Measurements from ENCODE around the gene ANKMY1.
A peak's percentile ranks its signal among the peaks of the same experiment; 100 is the strongest.

The ANKMY1 gene

GRCh38 chr2:240446664-240447175 is 111.1 kb downstream of the ANKMY1 start:
- Histone ChIP-seq H3K4me3 (ENCODE audit: insufficient read length, low read depth) (no peak overlapping the region), H3K9me3 (ENCODE audit: insufficient read depth, low read length) (no peaks in the 10 kb centered on the region), H3K27me3 (ENCODE audit: insufficient read depth, insufficient read length) (peaks cover 4% of the 10 kb centered on the region), H3K4me1 (ENCODE audit: insufficient read depth, insufficient read length) (peaks cover 40% of the 10 kb centered on the region), H3K9ac (ENCODE audit: insufficient read length, low read depth) (no peak overlapping the region), H3K36me3 (ENCODE audit: insufficient read depth, insufficient read length, low read length) (peaks cover 43% of the 10 kb centered on the region)
- no peak for DNase-seq (ENCODE audit: low read depth, low spot score)
- no peak for TF ChIP-seq ZNF274 (IDR thresholded peaks at IDR 0.05; ENCODE audit: low read depth, low read length)

- TF ChIP-seq SUZ12 (IDR thresholded peaks at IDR 0.05; ENCODE audit: extremely low read depth, insufficient read depth, insufficient read length) (no peak), YY1 (IDR thresholded peaks at IDR 0.05; ENCODE audit: insufficient read depth, insufficient read length) (no peak), ZNF274 (IDR thresholded peaks at IDR 0.05; ENCODE audit: low read depth, low read length) (no peak)
Measured at GRCh38 chr2:240445961-240446663, 111.7 kb downstream of the ANKMY1 start.

GRCh38 chr2:240444464-240444863 is 113.3 kb downstream of the ANKMY1 start:
- Histone ChIP-seq H3K9ac (ENCODE audit: insufficient read length, low read depth) (no peak overlapping the region), H3K4me3 (ENCODE audit: insufficient read length, low read depth) (no peak overlapping the region), H3K36me3 (ENCODE audit: insufficient read depth, insufficient read length, low read length) (peaks cover 63% of the 10 kb centered on the region), H3K4me1 (ENCODE audit: insufficient read depth, insufficient read length) (peaks cover 25% of the 10 kb centered on the region), H3K27me3 (ENCODE audit: insufficient read depth, insufficient read length) (no peaks in the 10 kb centered on the region), H3K9me3 (ENCODE audit: insufficient read depth, low read length) (no peaks in the 10 kb centered on the region)
- no peak for DNase-seq (ENCODE audit: low read depth, low spot score)
- TF ChIP-seq SUZ12 (IDR thresholded peaks at IDR 0.05; ENCODE audit: extremely low read depth, insufficient read depth, insufficient read length) (no peak), ZNF274 (IDR thresholded peaks at IDR 0.05; ENCODE audit: low read depth, low read length) (no peak), YY1 (IDR thresholded peaks at IDR 0.05; ENCODE audit: insufficient read depth, insufficient read length) (no peak)

More at GRCh38 chr2:240445961-240446663, 111.7 kb downstream of the ANKMY1 start:
- Histone ChIP-seq H3K4me3 (ENCODE audit: insufficient read length, low read depth) (no peak overlapping the region), H3K9ac (ENCODE audit: insufficient read length, low read depth) (no peak overlapping the region), H3K9me3 (ENCODE audit: insufficient read depth, low read length) (no peaks in the 10 kb centered on the region), H3K36me3 (ENCODE audit: insufficient read depth, insufficient read length, low read length) (peaks cover 49% of the 10 kb centered on the region), H3K27me3 (ENCODE audit: insufficient read depth, insufficient read length) (peaks cover under 1% of the 10 kb centered on the region), H3K4me1 (ENCODE audit: insufficient read depth, insufficient read length) (peaks cover 35% of the 10 kb centered on the region)
- DNase-seq (ENCODE audit: low read depth, low spot score): no peak

- no peak for DNase-seq (ENCODE audit: low read depth, low spot score)
- no peak overlapping the region for H3K4me3 ChIP-seq (ENCODE audit: insufficient read length, low read depth)
- no peak overlapping the region for H3K9ac ChIP-seq (ENCODE audit: insufficient read length, low read depth)
- no peak for TF ChIP-seq YY1 (IDR thresholded peaks at IDR 0.05; ENCODE audit: insufficient read depth, insufficient read length)
- TF ChIP-seq ZNF274 (IDR thresholded peaks at IDR 0.05; ENCODE audit: low read depth, low read length): no peak
- TF ChIP-seq SUZ12 (IDR thresholded peaks at IDR 0.05; ENCODE audit: extremely low read depth, insufficient read depth, insufficient read length): no peak
- H3K9me3 ChIP-seq (ENCODE audit: insufficient read depth, low read length): no peaks in the 10 kb centered on the region
- peaks cover 25% of the 10 kb centered on the region for H3K4me1 ChIP-seq (ENCODE audit: insufficient read depth, insufficient read length)
- no peaks in the 10 kb centered on the region for H3K27me3 ChIP-seq (ENCODE audit: insufficient read depth, insufficient read length)
- peaks cover 69% of the 10 kb centered on the region for H3K36me3 ChIP-seq (ENCODE audit: insufficient read depth, insufficient read length, low read length)
Measured at GRCh38 chr2:240443891-240444301, 113.9 kb downstream of the ANKMY1 start.

GRCh38 chr2:240442891-240443715 is 114.7 kb downstream of the ANKMY1 start:
- peaks cover 1% of the 10 kb centered on the region for H3K27me3 ChIP-seq (ENCODE audit: insufficient read depth, insufficient read length)
- H3K4me3 ChIP-seq (ENCODE audit: insufficient read length, low read depth): no peak overlapping the region
- no peaks in the 10 kb centered on the region for H3K9me3 ChIP-seq (ENCODE audit: insufficient read depth, low read length)
- no peak for DNase-seq (ENCODE audit: low read depth, low spot score)
- peak overlapping the region; percentile 10 for H3K9ac ChIP-seq (ENCODE audit: insufficient read length, low read depth)
- TF ChIP-seq ZNF274 (IDR thresholded peaks at IDR 0.05; ENCODE audit: low read depth, low read length): no peak
- TF ChIP-seq SUZ12 (IDR thresholded peaks at IDR 0.05; ENCODE audit: extremely low read depth, insufficient read depth, insufficient read length): no peak
- TF ChIP-seq YY1 (IDR thresholded peaks at IDR 0.05; ENCODE audit: insufficient read depth, insufficient read length): no peak
- H3K36me3 ChIP-seq (ENCODE audit: insufficient read depth, insufficient read length, low read length): peaks cover 71% of the 10 kb centered on the region
- peaks cover 24% of the 10 kb centered on the region for H3K4me1 ChIP-seq (ENCODE audit: insufficient read depth, insufficient read length)

GRCh38 chr2:240441993-240442411 is 115.8 kb downstream of the ANKMY1 start:
- TF ChIP-seq SUZ12 (IDR thresholded peaks at IDR 0.05; ENCODE audit: extremely low read depth, insufficient read depth, insufficient read length) (no peak), YY1 (IDR thresholded peaks at IDR 0.05; ENCODE audit: insufficient read depth, insufficient read length) (no peak), ZNF274 (IDR thresholded peaks at IDR 0.05; ENCODE audit: low read depth, low read length) (no peak)
- H3K27me3 ChIP-seq (ENCODE audit: insufficient read depth, insufficient read length): peaks cover 12% of the 10 kb centered on the region
- no peak overlapping the region for H3K9ac ChIP-seq (ENCODE audit: insufficient read length, low read depth)
- H3K4me1 ChIP-seq (ENCODE audit: insufficient read depth, insufficient read length): peaks cover 31% of the 10 kb centered on the region
- H3K36me3 ChIP-seq (ENCODE audit: insufficient read depth, insufficient read length, low read length): peaks cover 74% of the 10 kb centered on the region
- no peak for DNase-seq (ENCODE audit: low read depth, low spot score)
- H3K4me3 ChIP-seq (ENCODE audit: insufficient read length, low read depth): no peak overlapping the region
- H3K9me3 ChIP-seq (ENCODE audit: insufficient read depth, low read length): peaks cover under 1% of the 10 kb centered on the region; the same call in 1 of the 2 replicates

Data from NT2/D1 (cell line).